PFSK-1 (cell line): ENCODE results near the gene CEMIP.

Experiments
- POLR2AphosphoS5 ChIP-seq: IDR thresholded peaks from 2 replicates; pipeline ENCODE4 v1.6.1; 2012; ENCODE audit warnings: low read depth, mild to moderate bottlenecking, control low read depth, low read length, moderate library complexity
- TAF1 ChIP-seq: IDR thresholded peaks from 2 replicates; pipeline ENCODE4 v1.6.1; 2012; ENCODE audit warnings: low read length, control low read depth, borderline replicate concordance; ENCODE audit not compliant: insufficient read depth
- TF ChIP-seq, protein P1 (sequence below), 2 experiments: IDR thresholded peaks; 2 replicates each; pipeline versions ENCODE4 v1.6.1 to v1.8.0; 2011 to 2012; ENCODE audit warnings: low read depth in 2 of 2, low read length in 2 of 2, control low read depth in 1 of 2, inconsistent platforms in 1 of 2, mild to moderate bottlenecking in 1 of 2, moderate library complexity in 1 of 2; ENCODE audit not compliant: insufficient read depth in 1 of 2

- TF ChIP-seq, protein P1, sequence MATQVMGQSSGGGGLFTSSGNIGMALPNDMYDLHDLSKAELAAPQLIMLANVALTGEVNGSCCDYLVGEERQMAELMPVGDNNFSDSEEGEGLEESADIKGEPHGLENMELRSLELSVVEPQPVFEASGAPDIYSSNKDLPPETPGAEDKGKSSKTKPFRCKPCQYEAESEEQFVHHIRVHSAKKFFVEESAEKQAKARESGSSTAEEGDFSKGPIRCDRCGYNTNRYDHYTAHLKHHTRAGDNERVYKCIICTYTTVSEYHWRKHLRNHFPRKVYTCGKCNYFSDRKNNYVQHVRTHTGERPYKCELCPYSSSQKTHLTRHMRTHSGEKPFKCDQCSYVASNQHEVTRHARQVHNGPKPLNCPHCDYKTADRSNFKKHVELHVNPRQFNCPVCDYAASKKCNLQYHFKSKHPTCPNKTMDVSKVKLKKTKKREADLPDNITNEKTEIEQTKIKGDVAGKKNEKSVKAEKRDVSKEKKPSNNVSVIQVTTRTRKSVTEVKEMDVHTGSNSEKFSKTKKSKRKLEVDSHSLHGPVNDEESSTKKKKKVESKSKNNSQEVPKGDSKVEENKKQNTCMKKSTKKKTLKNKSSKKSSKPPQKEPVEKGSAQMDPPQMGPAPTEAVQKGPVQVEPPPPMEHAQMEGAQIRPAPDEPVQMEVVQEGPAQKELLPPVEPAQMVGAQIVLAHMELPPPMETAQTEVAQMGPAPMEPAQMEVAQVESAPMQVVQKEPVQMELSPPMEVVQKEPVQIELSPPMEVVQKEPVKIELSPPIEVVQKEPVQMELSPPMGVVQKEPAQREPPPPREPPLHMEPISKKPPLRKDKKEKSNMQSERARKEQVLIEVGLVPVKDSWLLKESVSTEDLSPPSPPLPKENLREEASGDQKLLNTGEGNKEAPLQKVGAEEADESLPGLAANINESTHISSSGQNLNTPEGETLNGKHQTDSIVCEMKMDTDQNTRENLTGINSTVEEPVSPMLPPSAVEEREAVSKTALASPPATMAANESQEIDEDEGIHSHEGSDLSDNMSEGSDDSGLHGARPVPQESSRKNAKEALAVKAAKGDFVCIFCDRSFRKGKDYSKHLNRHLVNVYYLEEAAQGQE (IDR thresholded peaks at IDR 0.05; ENCODE audit: insufficient read depth in 1 of 2, low read depth in 2 of 2, low read length in 2 of 2) = no peak
- TF ChIP-seq TAF1 = no peak
- TF ChIP-seq POLR2AphosphoS5 = no peak
Observed at GRCh38 chr15:80870893-80871292, 91.7 kb downstream of the CEMIP start.
